H1 (cell line): ENCODE results near the gene ABCD1. TPM values are rescaled to one million over a fixed set of nuclear protein-coding genes. Genes with fewer than 3 reads are reported as not detected.
"Not testable (repeated sequence)": the region's sequence is repeated elsewhere in the genome, so short reads cannot be mapped to it uniquely, and the experiment has no call there.

Experiments
- CTCF ChIA-PET: fragments of 300-600 bp; sonication (Branson Sonifier 250); formaldehyde crosslinking; loops from one replicate; lab custom pipeline; 2021; ENCODE audit not compliant: partially characterized antibody; lab: Charles Lee
- POLR2A ChIA-PET: fragments of 300-600 bp; sonication (Branson Sonifier 250); formaldehyde crosslinking; loops from one replicate; lab custom pipeline; 2021; ENCODE audit warnings: inconsistent platforms; ENCODE audit not compliant: partially characterized antibody; lab: Charles Lee
- DNase-seq, 2 experiments: peaks; one replicate each; pipeline versions ENCODE4 v3.0.0 to v3.0.0-alpha.2; 2010 to 2022; ENCODE audit warnings: low spot score in 2 of 2, low read depth in 1 of 2, mixed read lengths in 1 of 2
- FAIRE-seq: peaks from 2 replicates; lab custom pipeline; 2011; peaks lifted over from hg19 to GRCh38; lab: Jason Lieb, UNC
- H2AFZ ChIP-seq: 2 replicates; pipeline ENCODE4 v1.8.1; 2012; ENCODE audit warnings: low read length, inconsistent platforms
- H2AK5ac ChIP-seq: 2 replicates; pipeline ENCODE4 v1.6.1; 2013; ENCODE audit warnings: low read depth, low read length
- H2BK120ac ChIP-seq: replicated peaks from 2 replicates; pipeline ENCODE3; 2013; ENCODE audit warnings: low read depth, low read length, inconsistent platforms
- H2BK12ac ChIP-seq: 2 replicates; pipeline ENCODE4 v1.6.1; 2013; ENCODE audit warnings: low read depth, low read length
- H2BK15ac ChIP-seq: 2 replicates; pipeline ENCODE4 v1.6.1; 2013; ENCODE audit warnings: low read length
- H2BK20ac ChIP-seq: 2 replicates; pipeline ENCODE4 v1.6.1; 2013; ENCODE audit warnings: low read length
- H2BK5ac ChIP-seq: 2 replicates; pipeline ENCODE4 v1.6.1; 2013; ENCODE audit warnings: low read depth, low read length
- H3K14ac ChIP-seq: 2 replicates; pipeline ENCODE4 v1.6.1; 2013; ENCODE audit warnings: inconsistent platforms; ENCODE audit not compliant: insufficient read length
- H3K18ac ChIP-seq: 2 replicates; pipeline ENCODE4 v1.6.1; 2013; ENCODE audit warnings: low read length; ENCODE audit errors: extremely low read depth
- H3K23ac ChIP-seq: 2 replicates; pipeline ENCODE4 v1.6.1; 2013; ENCODE audit warnings: inconsistent platforms; ENCODE audit not compliant: insufficient read length
- H3K23me2 ChIP-seq: 2 replicates; pipeline ENCODE4 v1.6.1; 2013; ENCODE audit warnings: low read depth, low read length
- H3K27ac ChIP-seq: 2 replicates; pipeline ENCODE4 v1.6.1; 2011; ENCODE audit warnings: low read depth, low read length, inconsistent platforms
- H3K27me3 ChIP-seq, 4 experiments: replicated peaks in 1 of 4; 1 replicate in 1 of 4; 2 replicates in 3 of 4; pipeline versions ENCODE4 v1.6.1 to v1.8.1; 2011 to 2013; ENCODE audit warnings: low read length in 3 of 4, mild to moderate bottlenecking in 3 of 4, inconsistent platforms in 2 of 4, mixed read lengths in 2 of 4, moderate library complexity in 1 of 4; ENCODE audit not compliant: control insufficient read depth in 3 of 4, insufficient read depth in 3 of 4; ENCODE audit errors: extremely low read depth in 1 of 4
- H3K36me3 ChIP-seq, 4 experiments: 2 replicates each; pipeline versions ENCODE4 v1.6.1 to v1.8.1; 2011 to 2013; ENCODE audit warnings: mild to moderate bottlenecking in 4 of 4, low read length in 3 of 4, moderate library complexity in 2 of 4, control low read depth in 1 of 4, inconsistent platforms in 1 of 4; ENCODE audit not compliant: insufficient read depth in 4 of 4, control insufficient read depth in 2 of 4
- H3K4ac ChIP-seq: replicated peaks from 2 replicates; pipeline ENCODE3; 2013; ENCODE audit warnings: low read length, low read depth, mixed read lengths, inconsistent platforms; ENCODE audit not compliant: insufficient read length
- H3K4me1 ChIP-seq, 4 experiments: replicated peaks in 1 of 4; 1 replicate in 1 of 4; 2 replicates in 3 of 4; pipeline versions ENCODE4 v1.6.1 to v1.8.1; 2011 to 2013; ENCODE audit warnings: low read length in 3 of 4, inconsistent platforms in 2 of 4, mixed read lengths in 1 of 4; ENCODE audit not compliant: insufficient read depth in 4 of 4, control insufficient read depth in 3 of 4
- H3K4me2 ChIP-seq, 2 experiments: 2 replicates each; pipeline versions ENCODE4 v1.6.1 to v1.8.1; 2011 to 2013; ENCODE audit warnings: low read depth in 2 of 2, low read length in 2 of 2, control low read depth in 1 of 2, inconsistent platforms in 1 of 2, mild to moderate bottlenecking in 1 of 2; ENCODE audit not compliant: insufficient read depth in 1 of 2
- H3K4me3 ChIP-seq, 4 experiments: fragments of 200-600, 300-600 bp in 1 of 4; sonication (generic), shearing (Covaris generic), sonication (Bioruptor Twin) in 1 of 4; 2 replicates each; pipeline versions ENCODE4 v1.5.1 to v1.8.1; 2011 to 2016; ENCODE audit warnings: low read length in 4 of 4, low read depth in 3 of 4, control low read depth in 2 of 4, inconsistent platforms in 2 of 4, mild to moderate bottlenecking in 2 of 4, mixed read lengths in 1 of 4, moderate library complexity in 1 of 4; ENCODE audit not compliant: insufficient read depth in 2 of 4; ENCODE audit errors: extremely low read depth in 1 of 4
- H3K56ac ChIP-seq: replicated peaks from 2 replicates; pipeline ENCODE3; 2013; ENCODE audit warnings: low read depth, mild to moderate bottlenecking, mixed read lengths, low read length, inconsistent platforms; ENCODE audit not compliant: insufficient read length
- H3K79me1 ChIP-seq: 2 replicates; pipeline ENCODE4 v1.6.1; 2013; ENCODE audit warnings: low read depth, low read length, control low read depth
- H3K79me2 ChIP-seq, 2 experiments: 2 replicates each; pipeline versions ENCODE4 v1.6.1 to v1.8.1; 2012 to 2013; ENCODE audit warnings: low read length in 2 of 2, mild to moderate bottlenecking in 2 of 2, inconsistent platforms in 1 of 2; ENCODE audit not compliant: insufficient read depth in 2 of 2, control insufficient read depth in 1 of 2
- H3K9ac ChIP-seq, 4 experiments: replicated peaks in 1 of 4; 1 replicate in 1 of 4; 2 replicates in 3 of 4; pipeline versions ENCODE4 v1.6.1 to v1.8.1; 2011 to 2013; ENCODE audit warnings: low read depth in 3 of 4, low read length in 3 of 4, control low read depth in 2 of 4, mild to moderate bottlenecking in 2 of 4, moderate library complexity in 2 of 4, inconsistent platforms in 1 of 4; ENCODE audit errors: extremely low read depth in 1 of 4
- H3K9me3 ChIP-seq, 2 experiments: 2 replicates each; pipeline versions ENCODE4 v1.6.1 to v1.8.1; 2012 to 2013; ENCODE audit warnings: mild to moderate bottlenecking in 2 of 2, moderate library complexity in 2 of 2, control low read depth in 1 of 2, inconsistent platforms in 1 of 2, low read depth in 1 of 2, low read length in 1 of 2, mixed read lengths in 1 of 2; ENCODE audit not compliant: insufficient read depth in 2 of 2
- H4K20me1 ChIP-seq, 2 experiments: replicated peaks in 1 of 2; 2 replicates each; pipeline versions ENCODE3 to v1.8.1; 2011 to 2013; ENCODE audit warnings: inconsistent platforms in 2 of 2, low read length in 2 of 2, mild to moderate bottlenecking in 1 of 2; ENCODE audit not compliant: insufficient read depth in 2 of 2, control insufficient read depth in 1 of 2
- H4K5ac ChIP-seq: 2 replicates; pipeline ENCODE4 v1.6.1; 2013; ENCODE audit warnings: low read length, low read depth, mixed read lengths, inconsistent platforms; ENCODE audit not compliant: insufficient read length
- H4K8ac ChIP-seq: 2 replicates; pipeline ENCODE4 v1.8.0; 2013; ENCODE audit warnings: mild to moderate bottlenecking, moderate library complexity, low read length, inconsistent platforms; ENCODE audit not compliant: insufficient read depth; ENCODE audit errors: extremely low read depth
- H4K91ac ChIP-seq: replicated peaks from 2 replicates; pipeline ENCODE3; 2013; ENCODE audit warnings: low read length, mixed read lengths, inconsistent platforms; ENCODE audit not compliant: insufficient read length
- WGBS, 2 experiments: shearing (Covaris generic) in 1 of 2; methylation state at CpG; one replicate each; pipeline versions ENCODE4 v1.1.6 to v1.1.7; 2013 to 2015; ENCODE audit warnings: low lambda C conversion rate in 2 of 2, mixed read lengths in 2 of 2, inconsistent platforms in 1 of 2, low coverage in 1 of 2, missing lambda C conversion rate in 1 of 2; ENCODE audit not compliant: insufficient replicate concordance in 2 of 2, insufficient coverage in 1 of 2, insufficient read length in 1 of 2; ENCODE audit errors: extremely low coverage in 1 of 2, missing lambda C conversion rate in 1 of 2; 5-methylcytosine and 5-hydroxymethylcytosine counted together
- polyA plus RNA-seq, 7 experiments: library from polyadenylated mRNA; depleted of rRNA in 3 of 7; stranded (reverse) in 5 of 7; unstranded in 2 of 7; fragments of >200 nt in 5 of 7; fragments of 200-250 nt in 2 of 7; gene quantifications; 1 replicate in 5 of 7; 2 replicates in 1 of 7; 4 replicates in 1 of 7; pipeline versions ENCODE4 v1.2.1 to v1.2.3, GENCODE V29; 2011 to 2013; ENCODE audit warnings: missing spikeins in 2 of 7, mixed read lengths in 2 of 7
- total RNA-seq: library from RNA; stranded (reverse); fragmentation: NEBNext Ultra II Directional; extraction: Animal tissue kit (Norgen Biotek cat#: 25700); gene quantifications from 2 replicates; pipeline ENCODE4 v1.2.1, GENCODE V29; 2021

The ABCD1 gene
- total and polyA plus RNA-seq, 2 of the 8 experiments (the other 6 are each of a cell fraction or from before 2014, with no cell fraction given) = 3.1 to 6.6 TPM

GRCh38 chrX:153696538-153696937, 28.1 kb upstream of the ABCD1 start:
- H3K4me3 ChIP-seq, H2BK20ac ChIP-seq, H3K9me3 ChIP-seq, H2BK12ac ChIP-seq, H4K20me1 ChIP-seq, H3K18ac ChIP-seq, H3K9ac ChIP-seq, H3K14ac ChIP-seq, H2AFZ ChIP-seq, H3K4ac ChIP-seq, H4K5ac ChIP-seq, H4K8ac ChIP-seq, H2BK15ac ChIP-seq, H3K27ac ChIP-seq, H3K27me3 ChIP-seq, H3K79me1 ChIP-seq, H2BK5ac ChIP-seq, H4K91ac ChIP-seq, H3K23me2 ChIP-seq, H3K23ac ChIP-seq, H2AK5ac ChIP-seq, DNase-seq, H3K79me2 ChIP-seq, H3K56ac ChIP-seq, H3K4me2 ChIP-seq, H3K4me1 ChIP-seq, FAIRE-seq, H2BK120ac ChIP-seq: not testable (repeated sequence)
- POLR2A ChIA-PET = interaction anchor here (1.3 to 1.5 kb wide), 2 partner anchors 12 kb away, joined by 3 to 6 read pairs; no protein-coding TSS in a partner anchor
- peaks cover 0 to 30% (median 13%) of the 10 kb centered on the region in 4 experiments; a peak in 6 of 8 replicates for H3K36me3 ChIP-seq
- WGBS, 2 experiments = 93% methylated on average over 2 of the region's 10 CpGs; no CpG with 5 or more reads in 1 of the 2 experiments
- CTCF ChIA-PET = interaction anchor here (2.3 kb wide), 1 partner anchor 9 kb away, joined by 10 read pairs; the partner anchor contains the start of gene SLC6A8
